ENCODE measurements around the gene PPP1R15B. TPM values are rescaled to one million over a fixed set of nuclear protein-coding genes. Genes with fewer than 3 reads are reported as not detected.

Gene PPP1R15B
- total and polyA plus RNA-seq, 10 of the 15 experiments (the other 5 are each of a cell fraction or from before 2014, with no cell fraction given), result 13.9 to 38.1 (median 26.5) TPM

DNA sequence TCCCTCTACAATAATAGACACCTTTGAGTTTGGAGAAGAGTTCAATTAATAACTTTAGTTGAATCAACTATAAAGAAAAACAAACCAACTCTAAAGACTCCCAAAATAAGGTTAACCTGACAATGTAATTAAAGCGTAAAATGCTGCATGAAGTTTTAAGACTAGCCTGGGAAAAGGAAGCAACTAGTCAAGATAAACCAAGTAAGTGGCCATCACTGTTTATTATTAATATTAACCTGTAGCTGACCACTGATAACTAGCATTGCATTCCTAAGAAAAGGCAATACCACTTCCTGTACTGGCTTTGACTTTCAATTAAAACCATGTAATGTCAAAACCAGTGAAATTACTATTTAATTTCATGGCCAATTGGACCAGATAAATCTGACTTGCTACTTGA, 3.0 kb downstream of the PPP1R15B start:
- FAIRE-seq (no peak), DNase-seq (ENCODE audit: low read depth, low spot score) (no peak), ATAC-seq (no peak)
- Histone ChIP-seq H3K9me3 (replicated peaks; ENCODE audit: control insufficient read depth, insufficient read depth, low read length) (no peaks in the 10 kb centered on the region), H2AFZ (ENCODE audit: control insufficient read depth, low read depth, low read length) (no peak overlapping the region), H3K27me3 (replicated peaks in 1 of 2; ENCODE audit: control insufficient read depth in 2 of 2, insufficient read depth in 2 of 2, low read length in 1 of 2) (no peaks in the 10 kb centered on the region), H3K9ac (ENCODE audit: control insufficient read depth, insufficient read depth, low read length) (peak overlapping the region; percentile 98), H3K4me2 (ENCODE audit: control insufficient read depth, insufficient read depth) (peak overlapping the region; percentile 92; the same call in 1 of the 2 replicates), H3K27ac (ENCODE audit: control insufficient read depth, insufficient read depth) (no peak overlapping the region), H3K4me1 (ENCODE audit: control insufficient read depth, insufficient read depth, low read length) (no peaks in the 10 kb centered on the region), H4K20me1 (ENCODE audit: control insufficient read depth, insufficient read depth) (peaks cover 13% of the 10 kb centered on the region), H3K36me3 (ENCODE audit: control insufficient read depth in 2 of 2, insufficient read depth in 2 of 2, low read length in 1 of 2) (peaks cover 0 to 17% of the 10 kb centered on the region in 2 experiments; a peak in 3 of 4 replicates), H3K79me2 (ENCODE audit: control insufficient read depth, insufficient read depth, low read length) (peaks cover 82% of the 10 kb centered on the region), H3K4me3 (peak overlapping the region; percentile 87)
- ChIA-PET POLR2A (interaction anchor here (1.5 to 1.7 kb wide), 2 partner anchors 10 to 26 kb away, joined by 6 to 9 read pairs; no protein-coding TSS in a partner anchor), RAD21 (ENCODE audit: unreplicated experiment) (interaction anchor here (0.6 to 2.2 kb wide), 6 partner anchors 10 to 150 kb away, joined by 3 to 13 read pairs (median 5); no protein-coding TSS in a partner anchor), CTCF (interaction anchor here (0.9 to 4.7 kb wide), 7 partner anchors 10 to 94 kb away, joined by 3 to 73 read pairs (median 5); partner anchors contain the start of gene PLEKHA6), SMC1A (ENCODE audit: uncharacterized antibody, unreplicated experiment) (interaction anchor here (1.3 to 2.3 kb wide), 6 partner anchors 10 to 97 kb away, joined by 5 to 16 read pairs (median 8); no protein-coding TSS in a partner anchor)
- in situ Hi-C loops (cut with MboI), result no loop called here
- TF ChIP-seq, protein P1, sequence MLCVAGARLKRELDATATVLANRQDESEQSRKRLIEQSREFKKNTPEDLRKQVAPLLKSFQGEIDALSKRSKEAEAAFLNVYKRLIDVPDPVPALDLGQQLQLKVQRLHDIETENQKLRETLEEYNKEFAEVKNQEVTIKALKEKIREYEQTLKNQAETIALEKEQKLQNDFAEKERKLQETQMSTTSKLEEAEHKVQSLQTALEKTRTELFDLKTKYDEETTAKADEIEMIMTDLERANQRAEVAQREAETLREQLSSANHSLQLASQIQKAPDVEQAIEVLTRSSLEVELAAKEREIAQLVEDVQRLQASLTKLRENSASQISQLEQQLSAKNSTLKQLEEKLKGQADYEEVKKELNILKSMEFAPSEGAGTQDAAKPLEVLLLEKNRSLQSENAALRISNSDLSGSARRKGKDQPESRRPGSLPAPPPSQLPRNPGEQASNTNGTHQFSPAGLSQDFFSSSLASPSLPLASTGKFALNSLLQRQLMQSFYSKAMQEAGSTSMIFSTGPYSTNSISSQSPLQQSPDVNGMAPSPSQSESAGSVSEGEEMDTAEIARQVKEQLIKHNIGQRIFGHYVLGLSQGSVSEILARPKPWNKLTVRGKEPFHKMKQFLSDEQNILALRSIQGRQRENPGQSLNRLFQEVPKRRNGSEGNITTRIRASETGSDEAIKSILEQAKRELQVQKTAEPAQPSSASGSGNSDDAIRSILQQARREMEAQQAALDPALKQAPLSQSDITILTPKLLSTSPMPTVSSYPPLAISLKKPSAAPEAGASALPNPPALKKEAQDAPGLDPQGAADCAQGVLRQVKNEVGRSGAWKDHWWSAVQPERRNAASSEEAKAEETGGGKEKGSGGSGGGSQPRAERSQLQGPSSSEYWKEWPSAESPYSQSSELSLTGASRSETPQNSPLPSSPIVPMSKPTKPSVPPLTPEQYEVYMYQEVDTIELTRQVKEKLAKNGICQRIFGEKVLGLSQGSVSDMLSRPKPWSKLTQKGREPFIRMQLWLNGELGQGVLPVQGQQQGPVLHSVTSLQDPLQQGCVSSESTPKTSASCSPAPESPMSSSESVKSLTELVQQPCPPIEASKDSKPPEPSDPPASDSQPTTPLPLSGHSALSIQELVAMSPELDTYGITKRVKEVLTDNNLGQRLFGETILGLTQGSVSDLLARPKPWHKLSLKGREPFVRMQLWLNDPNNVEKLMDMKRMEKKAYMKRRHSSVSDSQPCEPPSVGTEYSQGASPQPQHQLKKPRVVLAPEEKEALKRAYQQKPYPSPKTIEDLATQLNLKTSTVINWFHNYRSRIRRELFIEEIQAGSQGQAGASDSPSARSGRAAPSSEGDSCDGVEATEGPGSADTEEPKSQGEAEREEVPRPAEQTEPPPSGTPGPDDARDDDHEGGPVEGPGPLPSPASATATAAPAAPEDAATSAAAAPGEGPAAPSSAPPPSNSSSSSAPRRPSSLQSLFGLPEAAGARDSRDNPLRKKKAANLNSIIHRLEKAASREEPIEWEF (IDR thresholded peaks at IDR 0.05; ENCODE audit: insufficient replicate concordance, low read depth, low read length), result no peak
- TF ChIP-seq RUNX3 (IDR thresholded peaks at IDR 0.05; ENCODE audit: low read length) (no peak), PAX5 (IDR thresholded peaks at IDR 0.05; ENCODE audit: borderline replicate concordance, low read depth, low read length) (no peak), IKZF1 (conservative IDR thresholded peaks at IDR 0.05) (no peak), HDGF (IDR thresholded peaks at IDR 0.05) (no peak), TARDBP (IDR thresholded peaks at IDR 0.05; ENCODE audit: borderline replicate concordance) (no peak)
- TF ChIP-seq, protein P2, sequence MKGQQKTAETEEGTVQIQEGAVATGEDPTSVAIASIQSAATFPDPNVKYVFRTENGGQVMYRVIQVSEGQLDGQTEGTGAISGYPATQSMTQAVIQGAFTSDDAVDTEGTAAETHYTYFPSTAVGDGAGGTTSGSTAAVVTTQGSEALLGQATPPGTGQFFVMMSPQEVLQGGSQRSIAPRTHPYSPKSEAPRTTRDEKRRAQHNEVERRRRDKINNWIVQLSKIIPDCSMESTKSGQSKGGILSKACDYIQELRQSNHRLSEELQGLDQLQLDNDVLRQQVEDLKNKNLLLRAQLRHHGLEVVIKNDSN (IDR thresholded peaks at IDR 0.05; ENCODE audit: borderline replicate concordance, extremely low read length, insufficient read depth, low read depth, low read length), result no peak
- TF ChIP-seq, protein P3, sequence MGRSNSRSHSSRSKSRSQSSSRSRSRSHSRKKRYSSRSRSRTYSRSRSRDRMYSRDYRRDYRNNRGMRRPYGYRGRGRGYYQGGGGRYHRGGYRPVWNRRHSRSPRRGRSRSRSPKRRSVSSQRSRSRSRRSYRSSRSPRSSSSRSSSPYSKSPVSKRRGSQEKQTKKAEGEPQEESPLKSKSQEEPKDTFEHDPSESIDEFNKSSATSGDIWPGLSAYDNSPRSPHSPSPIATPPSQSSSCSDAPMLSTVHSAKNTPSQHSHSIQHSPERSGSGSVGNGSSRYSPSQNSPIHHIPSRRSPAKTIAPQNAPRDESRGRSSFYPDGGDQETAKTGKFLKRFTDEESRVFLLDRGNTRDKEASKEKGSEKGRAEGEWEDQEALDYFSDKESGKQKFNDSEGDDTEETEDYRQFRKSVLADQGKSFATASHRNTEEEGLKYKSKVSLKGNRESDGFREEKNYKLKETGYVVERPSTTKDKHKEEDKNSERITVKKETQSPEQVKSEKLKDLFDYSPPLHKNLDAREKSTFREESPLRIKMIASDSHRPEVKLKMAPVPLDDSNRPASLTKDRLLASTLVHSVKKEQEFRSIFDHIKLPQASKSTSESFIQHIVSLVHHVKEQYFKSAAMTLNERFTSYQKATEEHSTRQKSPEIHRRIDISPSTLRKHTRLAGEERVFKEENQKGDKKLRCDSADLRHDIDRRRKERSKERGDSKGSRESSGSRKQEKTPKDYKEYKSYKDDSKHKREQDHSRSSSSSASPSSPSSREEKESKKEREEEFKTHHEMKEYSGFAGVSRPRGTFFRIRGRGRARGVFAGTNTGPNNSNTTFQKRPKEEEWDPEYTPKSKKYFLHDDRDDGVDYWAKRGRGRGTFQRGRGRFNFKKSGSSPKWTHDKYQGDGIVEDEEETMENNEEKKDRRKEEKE (IDR thresholded peaks at IDR 0.05), result no peak
- TF ChIP-seq, protein P4, sequence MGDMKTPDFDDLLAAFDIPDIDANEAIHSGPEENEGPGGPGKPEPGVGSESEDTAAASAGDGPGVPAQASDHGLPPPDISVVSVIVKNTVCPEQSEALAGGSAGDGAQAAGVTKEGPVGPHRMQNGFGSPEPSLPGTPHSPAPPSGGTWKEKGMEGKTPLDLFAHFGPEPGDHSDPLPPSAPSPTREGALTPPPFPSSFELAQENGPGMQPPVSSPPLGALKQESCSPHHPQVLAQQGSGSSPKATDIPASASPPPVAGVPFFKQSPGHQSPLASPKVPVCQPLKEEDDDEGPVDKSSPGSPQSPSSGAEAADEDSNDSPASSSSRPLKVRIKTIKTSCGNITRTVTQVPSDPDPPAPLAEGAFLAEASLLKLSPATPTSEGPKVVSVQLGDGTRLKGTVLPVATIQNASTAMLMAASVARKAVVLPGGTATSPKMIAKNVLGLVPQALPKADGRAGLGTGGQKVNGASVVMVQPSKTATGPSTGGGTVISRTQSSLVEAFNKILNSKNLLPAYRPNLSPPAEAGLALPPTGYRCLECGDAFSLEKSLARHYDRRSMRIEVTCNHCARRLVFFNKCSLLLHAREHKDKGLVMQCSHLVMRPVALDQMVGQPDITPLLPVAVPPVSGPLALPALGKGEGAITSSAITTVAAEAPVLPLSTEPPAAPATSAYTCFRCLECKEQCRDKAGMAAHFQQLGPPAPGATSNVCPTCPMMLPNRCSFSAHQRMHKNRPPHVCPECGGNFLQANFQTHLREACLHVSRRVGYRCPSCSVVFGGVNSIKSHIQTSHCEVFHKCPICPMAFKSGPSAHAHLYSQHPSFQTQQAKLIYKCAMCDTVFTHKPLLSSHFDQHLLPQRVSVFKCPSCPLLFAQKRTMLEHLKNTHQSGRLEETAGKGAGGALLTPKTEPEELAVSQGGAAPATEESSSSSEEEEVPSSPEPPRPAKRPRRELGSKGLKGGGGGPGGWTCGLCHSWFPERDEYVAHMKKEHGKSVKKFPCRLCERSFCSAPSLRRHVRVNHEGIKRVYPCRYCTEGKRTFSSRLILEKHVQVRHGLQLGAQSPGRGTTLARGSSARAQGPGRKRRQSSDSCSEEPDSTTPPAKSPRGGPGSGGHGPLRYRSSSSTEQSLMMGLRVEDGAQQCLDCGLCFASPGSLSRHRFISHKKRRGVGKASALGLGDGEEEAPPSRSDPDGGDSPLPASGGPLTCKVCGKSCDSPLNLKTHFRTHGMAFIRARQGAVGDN (IDR thresholded peaks at IDR 0.05), result no peak
- BruUV-seq (replicated peaks), result no TSS peak
- intact Hi-C loops (cut with micrococcal nuclease; ENCODE audit: unreplicated experiment), result no loop called here
- 0% methylated on average over 1 of the region's 1 CpG for WGBS (ENCODE audit: insufficient coverage, insufficient replicate concordance, low lambda C conversion rate, missing lambda C conversion rate)

Data from GM12878 (cell line).